Measurements from ENCODE around the gene TECPR2.

Gene TECPR2

DNA sequence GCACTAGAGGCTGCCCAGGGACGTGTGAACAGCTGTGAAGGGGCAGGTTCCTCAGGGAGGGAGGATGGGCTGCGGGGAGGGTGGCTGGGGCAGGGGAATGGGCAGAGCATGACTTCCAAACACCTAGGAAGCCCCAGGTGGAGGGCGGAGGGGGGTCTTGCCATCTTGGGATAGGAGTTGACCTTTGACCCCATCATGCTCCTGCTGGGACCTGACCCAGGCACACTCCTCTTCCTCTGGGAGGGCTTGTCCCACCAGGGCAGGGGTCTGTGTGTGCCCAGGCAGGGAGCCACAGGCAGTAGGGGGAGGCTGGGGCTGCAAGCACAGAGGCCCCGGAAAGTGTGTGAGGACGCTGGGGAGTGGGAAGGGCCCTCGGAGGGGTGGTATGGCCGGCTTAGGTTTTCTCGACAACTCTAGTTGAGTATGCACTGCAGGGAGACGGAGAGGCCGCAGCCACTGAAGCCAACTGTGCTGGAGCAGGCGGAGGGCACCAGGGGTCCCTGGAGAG, 150.1 kb downstream of the TECPR2 start:
- TF ChIP-seq ZFP30 (CRISPR knock-in tag; IDR thresholded peaks at IDR 0.05) (no peak), OSR1 (CRISPR knock-in tag; IDR thresholded peaks at IDR 0.05) (no peak), GLIS3 (CRISPR knock-in tag; IDR thresholded peaks at IDR 0.05) (no peak), SNAI2 (CRISPR knock-in tag; IDR thresholded peaks at IDR 0.05) (no peak), ZC3H10 (CRISPR knock-in tag; IDR thresholded peaks at IDR 0.05) (no peak), TCF4 (CRISPR knock-in tag; IDR thresholded peaks at IDR 0.05; ENCODE audit: borderline replicate concordance) (no peak), ISL1 (CRISPR knock-in tag; IDR thresholded peaks at IDR 0.05) (no peak), RARB (CRISPR knock-in tag; IDR thresholded peaks at IDR 0.05) (no peak), ZFP3 (CRISPR knock-in tag; IDR thresholded peaks at IDR 0.05) (no peak), PPARA (CRISPR knock-in tag; IDR thresholded peaks at IDR 0.05; ENCODE audit: borderline replicate concordance) (no peak), ZNF8 (CRISPR knock-in tag; IDR thresholded peaks at IDR 0.05) (no peak), CSDC2 (CRISPR knock-in tag; IDR thresholded peaks at IDR 0.05) (no peak), ARNTL (CRISPR knock-in tag; IDR thresholded peaks at IDR 0.05; ENCODE audit: borderline replicate concordance, low read depth) (no peak)
- TF ChIP-seq, protein P1, sequence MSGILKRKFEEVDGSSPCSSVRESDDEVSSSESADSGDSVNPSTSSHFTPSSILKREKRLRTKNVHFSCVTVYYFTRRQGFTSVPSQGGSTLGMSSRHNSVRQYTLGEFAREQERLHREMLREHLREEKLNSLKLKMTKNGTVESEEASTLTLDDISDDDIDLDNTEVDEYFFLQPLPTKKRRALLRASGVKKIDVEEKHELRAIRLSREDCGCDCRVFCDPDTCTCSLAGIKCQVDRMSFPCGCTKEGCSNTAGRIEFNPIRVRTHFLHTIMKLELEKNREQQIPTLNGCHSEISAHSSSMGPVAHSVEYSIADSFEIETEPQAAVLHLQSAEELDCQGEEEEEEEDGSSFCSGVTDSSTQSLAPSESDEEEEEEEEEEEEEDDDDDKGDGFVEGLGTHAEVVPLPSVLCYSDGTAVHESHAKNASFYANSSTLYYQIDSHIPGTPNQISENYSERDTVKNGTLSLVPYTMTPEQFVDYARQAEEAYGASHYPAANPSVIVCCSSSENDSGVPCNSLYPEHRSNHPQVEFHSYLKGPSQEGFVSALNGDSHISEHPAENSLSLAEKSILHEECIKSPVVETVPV (CRISPR knock-in tag; IDR thresholded peaks at IDR 0.05) = no peak
- TF ChIP-seq, protein P2, sequence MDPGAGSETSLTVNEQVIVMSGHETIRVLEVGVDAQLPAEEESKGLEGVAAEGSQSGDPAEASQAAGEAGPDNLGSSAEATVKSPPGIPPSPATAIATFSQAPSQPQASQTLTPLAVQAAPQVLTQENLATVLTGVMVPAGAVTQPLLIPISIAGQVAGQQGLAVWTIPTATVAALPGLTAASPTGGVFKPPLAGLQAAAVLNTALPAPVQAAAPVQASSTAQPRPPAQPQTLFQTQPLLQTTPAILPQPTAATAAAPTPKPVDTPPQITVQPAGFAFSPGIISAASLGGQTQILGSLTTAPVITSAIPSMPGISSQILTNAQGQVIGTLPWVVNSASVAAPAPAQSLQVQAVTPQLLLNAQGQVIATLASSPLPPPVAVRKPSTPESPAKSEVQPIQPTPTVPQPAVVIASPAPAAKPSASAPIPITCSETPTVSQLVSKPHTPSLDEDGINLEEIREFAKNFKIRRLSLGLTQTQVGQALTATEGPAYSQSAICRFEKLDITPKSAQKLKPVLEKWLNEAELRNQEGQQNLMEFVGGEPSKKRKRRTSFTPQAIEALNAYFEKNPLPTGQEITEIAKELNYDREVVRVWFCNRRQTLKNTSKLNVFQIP (CRISPR knock-in tag; IDR thresholded peaks at IDR 0.05; ENCODE audit: borderline replicate concordance, low read depth) = no peak
- TF ChIP-seq, protein P3, sequence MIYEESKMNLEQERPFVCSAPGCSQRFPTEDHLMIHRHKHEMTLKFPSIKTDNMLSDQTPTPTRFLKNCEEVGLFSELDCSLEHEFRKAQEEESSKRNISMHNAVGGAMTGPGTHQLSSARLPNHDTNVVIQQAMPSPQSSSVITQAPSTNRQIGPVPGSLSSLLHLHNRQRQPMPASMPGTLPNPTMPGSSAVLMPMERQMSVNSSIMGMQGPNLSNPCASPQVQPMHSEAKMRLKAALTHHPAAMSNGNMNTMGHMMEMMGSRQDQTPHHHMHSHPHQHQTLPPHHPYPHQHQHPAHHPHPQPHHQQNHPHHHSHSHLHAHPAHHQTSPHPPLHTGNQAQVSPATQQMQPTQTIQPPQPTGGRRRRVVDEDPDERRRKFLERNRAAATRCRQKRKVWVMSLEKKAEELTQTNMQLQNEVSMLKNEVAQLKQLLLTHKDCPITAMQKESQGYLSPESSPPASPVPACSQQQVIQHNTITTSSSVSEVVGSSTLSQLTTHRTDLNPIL (CRISPR knock-in tag; IDR thresholded peaks at IDR 0.05; ENCODE audit: low read depth) = no peak
- no peak for ATAC-seq

DNA sequence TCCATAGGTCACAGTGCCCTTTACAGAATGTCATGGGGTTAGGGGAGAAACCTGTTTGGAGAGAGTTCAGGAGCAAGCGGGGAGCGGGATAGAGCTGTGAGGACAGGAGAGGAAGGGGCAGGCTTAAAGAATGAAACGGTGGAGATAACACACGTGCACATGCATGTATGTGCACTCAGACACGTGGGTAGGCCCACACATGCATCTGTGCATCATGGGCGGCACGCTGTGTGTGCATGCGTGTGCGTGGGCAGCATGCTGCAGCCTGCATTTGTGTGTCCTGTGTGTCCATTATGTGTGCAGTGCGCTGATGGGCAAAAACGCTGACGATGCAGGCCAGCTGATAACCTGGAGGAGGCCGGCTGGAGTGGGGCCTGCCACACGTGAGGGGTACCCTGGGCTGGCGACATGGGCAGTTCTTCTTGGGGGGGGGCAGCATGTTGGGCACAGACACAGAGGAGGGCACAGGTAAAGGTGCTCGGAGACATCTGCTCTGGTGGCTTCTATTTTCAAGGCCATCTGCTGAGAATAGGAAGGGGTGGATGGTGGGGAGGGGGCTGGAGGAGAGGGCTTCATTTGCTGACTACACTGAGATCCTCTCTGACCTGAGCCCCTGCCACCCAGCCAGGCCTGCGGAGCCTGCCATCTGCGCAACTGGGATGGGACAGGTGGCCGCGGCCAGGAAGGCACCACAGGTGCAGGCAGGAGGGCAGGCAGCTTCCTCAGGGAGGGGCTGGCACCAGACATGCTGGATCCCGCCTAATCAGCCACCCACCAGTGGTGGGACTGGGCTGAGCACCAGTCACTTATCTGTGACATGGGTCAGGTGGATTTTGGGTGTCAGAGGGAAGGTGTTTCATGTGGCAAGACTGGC, 151.4 kb downstream of the TECPR2 start:
- no peak for TF ChIP-seq ISL1 (CRISPR knock-in tag; IDR thresholded peaks at IDR 0.05)
- TF ChIP-seq ZNF70 (CRISPR knock-in tag; IDR thresholded peaks at IDR 0.05) = no peak
- TF ChIP-seq, protein P3 (CRISPR knock-in tag; IDR thresholded peaks at IDR 0.05; ENCODE audit: low read depth) = no peak
- ATAC-seq = no peak

DNA sequence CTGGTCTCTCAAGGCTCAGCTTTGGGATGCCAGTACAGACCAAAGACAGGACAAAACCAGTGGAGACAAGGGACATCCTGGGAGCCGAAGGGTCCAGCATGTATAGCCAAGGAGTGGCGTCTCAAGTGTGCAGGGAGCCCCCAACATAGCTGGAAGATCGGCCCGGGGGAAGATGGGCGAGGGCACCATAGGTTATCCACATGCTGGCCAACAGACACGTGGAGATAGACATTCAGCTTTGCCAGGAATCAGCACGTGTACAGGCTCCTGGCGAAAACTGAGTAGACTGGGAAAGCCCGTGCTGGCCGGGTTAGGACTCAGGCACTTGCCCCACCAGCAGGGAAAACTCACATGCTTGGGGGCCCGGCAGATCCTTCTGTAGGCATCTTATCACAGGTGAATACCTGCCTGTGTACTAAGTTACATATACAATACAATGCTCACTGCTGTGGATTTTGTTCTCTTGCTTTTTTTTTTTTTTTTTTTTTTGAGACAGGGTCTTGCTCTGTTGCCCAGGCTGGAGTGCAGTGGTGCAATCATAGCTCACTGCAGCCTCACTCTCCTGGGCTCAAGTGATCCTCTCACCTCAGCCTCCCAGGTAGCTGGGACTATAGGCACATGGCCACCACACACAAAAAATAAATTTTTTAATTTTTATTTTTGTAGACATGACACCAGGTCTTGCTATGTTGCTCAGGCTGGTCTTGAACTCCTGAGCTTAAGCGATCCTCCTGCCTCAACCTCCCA, 152.4 kb downstream of the TECPR2 start:
- no peak for ATAC-seq
- no peak for TF ChIP-seq ZFP3 (CRISPR knock-in tag; IDR thresholded peaks at IDR 0.05)
- TF ChIP-seq RARB (CRISPR knock-in tag; IDR thresholded peaks at IDR 0.05) = no peak
- TF ChIP-seq, protein P1 (CRISPR knock-in tag; IDR thresholded peaks at IDR 0.05) = no peak
- TF ChIP-seq, protein P4, sequence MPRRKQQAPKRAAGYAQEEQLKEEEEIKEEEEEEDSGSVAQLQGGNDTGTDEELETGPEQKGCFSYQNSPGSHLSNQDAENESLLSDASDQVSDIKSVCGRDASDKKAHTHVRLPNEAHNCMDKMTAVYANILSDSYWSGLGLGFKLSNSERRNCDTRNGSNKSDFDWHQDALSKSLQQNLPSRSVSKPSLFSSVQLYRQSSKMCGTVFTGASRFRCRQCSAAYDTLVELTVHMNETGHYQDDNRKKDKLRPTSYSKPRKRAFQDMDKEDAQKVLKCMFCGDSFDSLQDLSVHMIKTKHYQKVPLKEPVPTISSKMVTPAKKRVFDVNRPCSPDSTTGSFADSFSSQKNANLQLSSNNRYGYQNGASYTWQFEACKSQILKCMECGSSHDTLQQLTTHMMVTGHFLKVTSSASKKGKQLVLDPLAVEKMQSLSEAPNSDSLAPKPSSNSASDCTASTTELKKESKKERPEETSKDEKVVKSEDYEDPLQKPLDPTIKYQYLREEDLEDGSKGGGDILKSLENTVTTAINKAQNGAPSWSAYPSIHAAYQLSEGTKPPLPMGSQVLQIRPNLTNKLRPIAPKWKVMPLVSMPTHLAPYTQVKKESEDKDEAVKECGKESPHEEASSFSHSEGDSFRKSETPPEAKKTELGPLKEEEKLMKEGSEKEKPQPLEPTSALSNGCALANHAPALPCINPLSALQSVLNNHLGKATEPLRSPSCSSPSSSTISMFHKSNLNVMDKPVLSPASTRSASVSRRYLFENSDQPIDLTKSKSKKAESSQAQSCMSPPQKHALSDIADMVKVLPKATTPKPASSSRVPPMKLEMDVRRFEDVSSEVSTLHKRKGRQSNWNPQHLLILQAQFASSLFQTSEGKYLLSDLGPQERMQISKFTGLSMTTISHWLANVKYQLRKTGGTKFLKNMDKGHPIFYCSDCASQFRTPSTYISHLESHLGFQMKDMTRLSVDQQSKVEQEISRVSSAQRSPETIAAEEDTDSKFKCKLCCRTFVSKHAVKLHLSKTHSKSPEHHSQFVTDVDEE (CRISPR knock-in tag; IDR thresholded peaks at IDR 0.05) = no peak
- TF ChIP-seq ZC3H10 (CRISPR knock-in tag; IDR thresholded peaks at IDR 0.05) = no peak
- TF ChIP-seq, protein P3 (CRISPR knock-in tag; IDR thresholded peaks at IDR 0.05; ENCODE audit: low read depth) = no peak
- TF ChIP-seq, protein P5, sequence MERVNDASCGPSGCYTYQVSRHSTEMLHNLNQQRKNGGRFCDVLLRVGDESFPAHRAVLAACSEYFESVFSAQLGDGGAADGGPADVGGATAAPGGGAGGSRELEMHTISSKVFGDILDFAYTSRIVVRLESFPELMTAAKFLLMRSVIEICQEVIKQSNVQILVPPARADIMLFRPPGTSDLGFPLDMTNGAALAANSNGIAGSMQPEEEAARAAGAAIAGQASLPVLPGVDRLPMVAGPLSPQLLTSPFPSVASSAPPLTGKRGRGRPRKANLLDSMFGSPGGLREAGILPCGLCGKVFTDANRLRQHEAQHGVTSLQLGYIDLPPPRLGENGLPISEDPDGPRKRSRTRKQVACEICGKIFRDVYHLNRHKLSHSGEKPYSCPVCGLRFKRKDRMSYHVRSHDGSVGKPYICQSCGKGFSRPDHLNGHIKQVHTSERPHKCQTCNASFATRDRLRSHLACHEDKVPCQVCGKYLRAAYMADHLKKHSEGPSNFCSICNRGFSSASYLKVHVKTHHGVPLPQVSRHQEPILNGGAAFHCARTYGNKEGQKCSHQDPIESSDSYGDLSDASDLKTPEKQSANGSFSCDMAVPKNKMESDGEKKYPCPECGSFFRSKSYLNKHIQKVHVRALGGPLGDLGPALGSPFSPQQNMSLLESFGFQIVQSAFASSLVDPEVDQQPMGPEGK (CRISPR knock-in tag; IDR thresholded peaks at IDR 0.05; ENCODE audit: borderline replicate concordance) = no peak
- no peak for TF ChIP-seq OSR1 (CRISPR knock-in tag; IDR thresholded peaks at IDR 0.05)
- no peak for TF ChIP-seq SNAI2 (CRISPR knock-in tag; IDR thresholded peaks at IDR 0.05)
- TF ChIP-seq CSDC2 (CRISPR knock-in tag; IDR thresholded peaks at IDR 0.05) = no peak
- TF ChIP-seq ZNF8 (CRISPR knock-in tag; IDR thresholded peaks at IDR 0.05) = no peak
- TF ChIP-seq ZNF565 (CRISPR knock-in tag; conservative IDR thresholded peaks at IDR 0.05; ENCODE audit: low read depth) = no peak
- TF ChIP-seq TCF4 (CRISPR knock-in tag; IDR thresholded peaks at IDR 0.05; ENCODE audit: borderline replicate concordance) = no peak
- TF ChIP-seq TOX (CRISPR knock-in tag; IDR thresholded peaks at IDR 0.05; ENCODE audit: borderline replicate concordance) = no peak

All from SK-N-SH treated with all-trans-retinoic acid at 6 μM for 48 hours (cell line).